ENCODE measurements around the gene CDCA8. TPM values are rescaled to one million over a fixed set of nuclear protein-coding genes. Genes with fewer than 3 reads are reported as not detected.
"Not testable (repeated sequence)": the region's sequence is repeated elsewhere in the genome, so short reads cannot be mapped to it uniquely, and the experiment has no call there.

Gene CDCA8
- polyA plus RNA-seq, 4 donors = 16.2 to 18.9 (median 17.4) TPM

- no peak for DNase-seq (ENCODE audit: low read depth in 4 of 4, low spot score in 2 of 4)
Observed at GRCh38 chr1:37731312-37732019, 39.1 kb downstream of the CDCA8 start.

DNA sequence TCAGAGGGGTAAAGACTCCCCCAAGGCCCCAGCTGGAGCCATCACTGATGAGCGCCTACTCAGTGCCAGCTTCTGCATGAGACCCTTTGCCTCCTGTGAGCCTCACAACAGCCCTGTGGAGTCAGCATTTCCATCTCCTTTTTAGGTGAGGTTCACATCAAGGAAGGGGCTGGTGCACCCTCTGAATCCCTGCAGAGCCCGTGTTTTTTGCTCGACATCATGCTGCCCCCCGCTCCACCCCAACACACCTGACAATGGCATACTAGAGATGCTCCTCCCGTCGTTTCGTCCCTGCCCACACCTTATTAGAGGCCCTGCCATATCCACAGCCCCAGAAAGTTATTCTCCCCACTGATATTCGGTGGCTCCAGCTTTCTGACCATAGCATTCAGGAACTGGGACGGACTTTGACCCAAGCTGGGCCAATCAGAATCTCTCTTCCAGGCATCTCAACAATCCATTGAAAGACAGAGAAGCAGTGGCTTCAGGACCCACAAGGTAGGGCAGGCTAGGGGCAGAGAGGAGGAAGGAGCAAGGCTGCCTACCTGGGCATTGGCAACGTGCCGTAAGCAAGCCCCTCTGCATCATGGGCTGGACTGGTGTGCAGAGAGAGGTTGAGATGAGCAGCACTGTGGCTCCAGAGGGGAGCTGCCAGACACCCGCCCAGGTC lies 39.9 kb downstream of the CDCA8 start:
- DNase-seq (ENCODE audit: low read depth in 4 of 4, low spot score in 2 of 4) = no peak

DNA sequence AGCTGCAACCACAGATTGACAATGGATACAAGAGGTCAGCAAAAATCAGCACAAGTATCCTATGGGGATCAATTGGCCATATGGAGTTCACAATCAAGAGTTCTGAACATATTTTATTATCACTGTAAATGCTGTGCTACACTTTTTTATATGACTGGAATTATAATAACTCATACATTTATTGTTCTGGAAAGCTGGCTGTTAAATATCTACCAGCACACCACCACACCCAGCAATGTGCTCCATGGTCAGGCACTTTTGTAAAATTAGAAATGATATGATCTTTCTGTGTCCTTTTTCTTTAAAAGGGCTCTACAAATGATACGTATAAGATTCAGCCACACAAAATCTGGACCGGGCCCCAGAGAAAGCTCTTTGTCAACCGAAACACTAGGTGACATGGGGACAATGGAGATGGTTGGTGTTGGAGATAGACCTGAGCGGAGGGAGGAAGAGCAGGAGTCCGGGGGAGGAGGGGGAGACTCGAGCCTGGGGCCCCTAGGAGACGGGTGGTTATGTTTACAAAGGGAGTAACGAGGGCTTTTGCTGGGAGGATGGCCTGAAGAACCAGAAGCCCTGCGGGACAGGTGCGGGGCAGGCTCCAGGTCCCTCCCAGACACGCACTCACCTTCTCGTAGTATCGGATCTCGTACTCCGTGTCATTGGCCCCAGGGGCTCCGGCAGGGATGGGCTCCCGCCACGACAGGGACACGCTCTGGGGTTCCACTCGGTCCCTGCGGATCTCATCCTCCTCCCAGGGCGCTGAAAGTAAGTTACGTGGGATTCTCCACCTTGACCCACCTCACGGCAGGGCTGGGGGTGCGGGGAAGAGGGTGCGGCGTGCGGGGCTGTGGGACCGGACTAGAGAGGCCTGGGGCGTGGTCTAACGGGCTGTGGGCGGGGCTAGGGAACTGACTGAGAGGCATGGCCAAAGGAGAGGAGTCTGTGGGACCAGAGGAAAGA lies 42.6 kb downstream of the CDCA8 start:
- DNase-seq (ENCODE audit: low read depth in 4 of 4, low spot score in 2 of 4) = no peak

DNA sequence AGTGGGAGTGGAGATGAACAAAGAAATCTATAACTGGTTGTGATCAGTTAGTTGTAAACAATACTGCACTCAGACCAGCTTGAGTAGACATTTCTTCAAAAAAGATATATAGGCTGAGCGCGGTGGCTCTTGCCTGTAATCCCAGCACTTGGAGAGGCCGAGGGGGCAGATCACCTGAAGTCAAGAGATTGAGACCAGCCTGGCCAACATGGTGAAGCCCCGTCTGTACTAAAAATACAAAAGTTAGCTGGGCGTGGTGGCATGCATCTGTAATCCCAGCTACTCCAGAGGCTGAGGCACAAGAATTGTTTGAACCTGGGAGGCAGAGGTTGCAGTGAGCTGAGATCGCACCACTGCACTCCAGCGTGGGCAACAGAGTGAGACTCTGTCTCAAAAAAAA lies 45.7 kb downstream of the CDCA8 start:
- not testable (repeated sequence) for DNase-seq (ENCODE audit: low read depth in 4 of 4, low spot score in 2 of 4)

GRCh38 chr1:37738619-37739018 lies 46.3 kb downstream of the CDCA8 start:
- DNase-seq (ENCODE audit: low read depth in 4 of 4, low spot score in 2 of 4) = not testable (repeated sequence)

DNA sequence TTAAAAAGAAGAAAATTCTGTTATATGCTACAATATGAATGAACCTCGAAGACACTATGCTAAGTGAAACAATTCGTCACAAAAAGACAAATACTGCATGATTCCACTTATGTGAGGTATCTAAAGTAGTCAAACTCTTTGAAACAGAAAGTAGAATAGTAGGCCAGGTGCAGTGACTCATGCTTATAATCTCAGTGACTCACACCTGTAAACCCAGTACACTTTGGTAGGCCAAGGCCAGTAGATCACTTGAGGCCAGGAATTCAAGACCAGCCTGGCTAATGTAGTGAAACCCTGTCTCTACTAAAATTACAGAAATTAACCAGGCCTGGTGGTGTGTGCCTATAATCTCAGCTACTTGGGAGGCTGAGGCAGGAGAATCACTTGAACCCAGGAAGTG lies 46.9 kb downstream of the CDCA8 start:
- DNase-seq (ENCODE audit: low read depth in 4 of 4, low spot score in 2 of 4) = no peak

- no peak for DNase-seq (ENCODE audit: low read depth in 4 of 4, low spot score in 2 of 4)
Observed at GRCh38 chr1:37741130-37741529, 48.8 kb downstream of the CDCA8 start.

DNA sequence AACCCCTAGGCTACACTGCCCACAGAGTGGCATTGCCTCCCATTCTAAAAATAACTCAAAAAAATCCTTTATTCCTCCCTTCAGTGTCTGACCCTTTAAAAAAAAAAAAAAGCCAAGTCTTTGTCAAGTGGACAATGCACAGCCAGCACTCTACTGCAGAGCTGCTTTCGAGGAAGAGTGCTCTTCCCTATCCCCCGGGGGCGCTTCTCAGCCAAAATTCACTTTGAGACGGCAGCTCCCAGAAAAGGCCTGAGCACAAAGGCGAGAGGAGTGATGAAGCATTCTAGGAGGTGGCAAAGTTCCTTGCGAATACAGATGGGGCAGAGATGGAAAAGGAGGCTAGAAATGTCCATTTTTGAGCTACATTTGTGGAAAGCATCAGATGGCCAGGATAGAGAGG lies 49.3 kb downstream of the CDCA8 start:
- no peak for DNase-seq (ENCODE audit: low read depth in 4 of 4, low spot score in 2 of 4)

- DNase-seq (ENCODE audit: low read depth in 4 of 4, low spot score in 2 of 4) = no peak
Observed at GRCh38 chr1:37746806-37747205, 54.5 kb downstream of the CDCA8 start.

DNA sequence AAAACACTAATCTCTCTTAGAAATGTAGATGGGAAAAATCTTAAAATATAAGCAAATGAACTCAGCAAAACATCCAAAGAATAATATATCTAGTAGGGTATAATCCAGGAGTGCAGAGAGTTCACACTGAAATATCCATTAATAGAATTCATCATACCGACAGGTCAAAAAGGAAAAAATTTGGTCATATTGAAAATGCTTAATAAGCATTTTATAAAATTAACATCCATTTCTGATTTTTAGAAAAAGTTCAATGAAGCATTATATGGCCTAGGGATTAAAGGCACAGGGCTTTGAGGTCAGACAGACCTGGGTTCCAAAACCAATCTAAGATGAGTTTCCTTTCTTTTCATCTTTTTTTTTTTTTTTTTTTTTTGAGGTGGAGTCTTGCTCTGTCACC lies 56.2 kb downstream of the CDCA8 start:
- DNase-seq (ENCODE audit: low read depth in 4 of 4, low spot score in 2 of 4) = no peak

DNA sequence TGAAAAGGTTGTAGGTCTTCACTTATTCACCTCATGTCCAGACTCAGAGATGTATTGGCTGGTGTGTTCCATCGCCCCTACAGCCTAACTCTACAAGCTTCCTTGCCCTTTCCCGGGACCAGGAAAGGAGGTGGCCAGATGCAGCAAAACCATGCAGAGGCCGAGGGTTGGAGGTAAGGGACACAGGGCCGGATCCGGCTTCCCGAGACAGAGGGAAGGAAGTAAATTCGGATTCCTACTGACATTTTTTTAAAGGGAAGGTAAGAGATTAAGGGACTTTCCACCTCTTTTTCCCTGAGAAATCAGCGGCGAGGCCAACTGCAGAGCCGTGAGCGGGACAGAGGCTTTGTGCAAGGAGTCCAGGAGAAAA lies 59.9 kb downstream of the CDCA8 start:
- no peak for DNase-seq (ENCODE audit: low read depth in 4 of 4, low spot score in 2 of 4)

- peak in 1 of 4 donors; percentile 6 for DNase-seq (ENCODE audit: low read depth in 4 of 4, low spot score in 2 of 4)
Observed at GRCh38 chr1:37752583-37753471, 60.5 kb downstream of the CDCA8 start.

DNA sequence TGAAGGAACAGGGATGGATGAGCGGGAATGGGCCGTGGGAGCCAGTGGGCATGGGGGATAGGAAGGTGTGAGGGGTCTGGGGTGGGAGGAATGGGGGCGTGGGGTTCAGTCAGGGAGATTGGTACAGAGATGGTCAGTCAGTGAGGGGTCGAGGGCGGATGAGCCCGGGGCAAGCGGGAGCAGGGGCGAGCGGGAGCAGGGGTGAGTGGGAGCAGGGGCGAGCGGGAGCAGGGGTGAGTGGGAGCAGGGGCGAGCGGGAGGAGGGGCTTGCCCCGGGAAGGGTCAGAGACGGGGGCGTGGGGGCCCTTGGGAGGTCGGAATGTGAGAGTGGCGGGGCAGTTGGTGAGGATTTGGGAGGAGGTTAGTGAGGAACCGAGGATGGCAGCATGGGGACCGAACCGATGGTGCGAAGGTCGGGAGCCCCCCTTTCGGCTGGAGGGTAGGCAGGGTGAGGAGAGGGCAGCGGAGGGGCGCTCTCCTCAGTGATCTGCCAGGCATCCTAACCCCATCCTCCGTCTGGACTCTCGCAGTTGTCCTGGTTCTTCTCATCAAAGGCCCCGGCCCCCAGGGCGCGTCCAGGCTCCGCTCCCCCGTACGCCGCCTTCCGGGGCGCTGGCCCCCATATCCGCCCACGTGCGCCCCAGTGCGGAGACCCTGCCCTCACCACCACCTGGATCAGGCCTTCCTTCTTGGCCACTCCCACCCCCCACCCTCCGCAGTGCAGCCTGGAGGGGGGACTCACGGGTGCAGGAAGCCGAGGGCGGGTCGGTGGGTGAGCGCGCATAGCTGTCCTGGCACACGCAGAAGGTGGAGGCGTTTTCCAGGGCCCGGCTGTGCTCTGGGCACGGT lies 61.4 kb downstream of the CDCA8 start:
- no peak for DNase-seq (ENCODE audit: low read depth in 4 of 4, low spot score in 2 of 4)

DNA sequence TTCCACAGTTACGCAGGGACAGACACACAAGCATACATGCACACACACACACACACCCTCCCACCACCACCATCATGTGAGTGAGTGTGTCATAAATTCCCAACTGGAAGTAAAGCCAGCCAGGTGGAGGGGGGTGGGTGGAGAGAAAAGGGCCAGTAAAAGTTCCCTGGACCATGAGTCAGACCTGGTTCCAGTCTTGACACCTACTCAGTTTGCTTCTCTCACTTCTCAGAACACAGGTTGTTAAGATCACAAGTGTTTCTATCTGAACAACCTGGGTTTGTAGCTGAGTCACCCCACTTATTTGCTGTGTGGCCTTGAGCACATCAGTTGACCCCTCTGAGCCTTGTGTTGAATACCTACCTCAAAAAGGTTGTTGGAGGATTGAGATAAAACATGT lies 63.0 kb downstream of the CDCA8 start:
- no peak for DNase-seq (ENCODE audit: low read depth in 4 of 4, low spot score in 2 of 4)

DNA sequence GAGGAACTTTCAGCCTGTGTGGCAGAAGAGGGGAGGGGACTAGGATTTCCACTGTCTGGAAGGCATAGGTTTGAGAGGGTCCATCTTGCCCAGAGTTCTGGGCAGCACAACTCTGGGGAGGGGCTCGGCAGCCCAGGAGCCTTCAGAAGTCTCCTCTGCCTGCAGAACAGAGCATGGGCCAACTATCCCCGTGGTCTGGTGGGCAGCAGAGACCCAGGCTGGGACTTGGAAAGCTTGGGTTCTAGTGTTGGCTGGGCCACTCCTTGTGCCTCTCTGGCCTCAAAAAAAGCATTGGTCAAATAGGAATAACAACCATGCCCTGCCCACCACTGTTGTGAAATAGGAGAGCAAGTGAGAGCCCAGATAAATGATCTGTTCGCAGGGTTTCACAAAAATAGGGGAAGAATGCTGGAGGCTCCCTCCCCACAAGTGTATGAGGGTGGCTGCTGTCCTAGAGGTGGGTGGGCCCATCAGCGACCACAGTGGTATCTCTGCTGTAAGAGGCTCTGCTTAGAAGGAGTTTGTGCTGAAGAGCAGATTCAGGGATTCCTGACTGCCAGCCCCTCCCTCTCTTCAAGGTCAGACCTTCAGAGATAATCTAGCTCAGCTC lies 63.7 kb downstream of the CDCA8 start:
- no peak for DNase-seq (ENCODE audit: low read depth in 4 of 4, low spot score in 2 of 4)
